ENCODE data around the gene TMPRSS11E.
A peak's percentile ranks its signal among the peaks of the same experiment; 100 is the strongest.
"Not testable (repeated sequence)": the region's sequence is repeated elsewhere in the genome, so short reads cannot be mapped to it uniquely, and the experiment has no call there.

Gene TMPRSS11E, protein sequence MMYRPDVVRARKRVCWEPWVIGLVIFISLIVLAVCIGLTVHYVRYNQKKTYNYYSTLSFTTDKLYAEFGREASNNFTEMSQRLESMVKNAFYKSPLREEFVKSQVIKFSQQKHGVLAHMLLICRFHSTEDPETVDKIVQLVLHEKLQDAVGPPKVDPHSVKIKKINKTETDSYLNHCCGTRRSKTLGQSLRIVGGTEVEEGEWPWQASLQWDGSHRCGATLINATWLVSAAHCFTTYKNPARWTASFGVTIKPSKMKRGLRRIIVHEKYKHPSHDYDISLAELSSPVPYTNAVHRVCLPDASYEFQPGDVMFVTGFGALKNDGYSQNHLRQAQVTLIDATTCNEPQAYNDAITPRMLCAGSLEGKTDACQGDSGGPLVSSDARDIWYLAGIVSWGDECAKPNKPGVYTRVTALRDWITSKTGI

DNA sequence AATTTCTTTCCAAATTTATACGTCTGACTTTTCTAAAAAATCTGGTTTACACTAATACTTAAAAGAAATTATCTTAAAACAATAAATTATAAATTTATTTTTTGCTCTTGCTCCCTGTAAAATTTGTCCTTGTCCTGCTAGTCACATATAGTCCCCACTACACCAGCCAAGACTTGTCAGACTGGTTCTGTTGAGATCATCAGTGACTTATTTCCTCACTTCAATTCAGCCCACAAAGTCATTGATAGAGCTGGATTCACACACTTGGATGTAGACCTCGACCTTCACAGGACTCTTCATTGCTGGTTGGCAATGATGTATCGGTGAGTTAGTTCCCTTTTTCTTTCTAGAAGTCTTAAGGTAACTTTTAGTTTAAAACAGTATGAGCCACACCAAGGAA lies at the start of gene TMPRSS11E:
TSS of gene TMPRSS11E (plus strand) at position 263 of the 400 bp plus-strand sequence. CDS start at position 313, 50 bp downstream.
- no peak for DNase-seq

- no peak for DNase-seq
Observed at GRCh38 chr4:68399306-68399705, 48.0 kb upstream of the TMPRSS11E start.

DNA sequence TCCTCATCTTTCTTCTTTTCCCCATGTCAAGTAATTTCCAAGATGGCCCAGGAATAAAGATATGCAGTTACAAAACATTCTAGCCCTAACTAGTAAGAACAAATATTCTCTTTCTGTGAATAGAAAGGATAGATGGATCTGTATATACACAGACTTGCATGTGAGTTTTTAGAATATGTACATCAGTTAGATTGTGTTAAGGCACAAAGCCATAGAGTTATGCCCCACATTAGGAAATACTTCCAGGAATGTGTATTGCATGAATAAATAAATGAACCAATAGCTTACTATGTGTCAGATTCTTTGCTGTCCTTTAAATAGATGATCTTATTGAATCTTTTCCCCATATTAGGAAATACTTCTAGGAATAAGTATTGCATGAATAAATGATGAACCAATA lies 46.0 kb upstream of the TMPRSS11E start:
- DNase-seq = no peak

DNA sequence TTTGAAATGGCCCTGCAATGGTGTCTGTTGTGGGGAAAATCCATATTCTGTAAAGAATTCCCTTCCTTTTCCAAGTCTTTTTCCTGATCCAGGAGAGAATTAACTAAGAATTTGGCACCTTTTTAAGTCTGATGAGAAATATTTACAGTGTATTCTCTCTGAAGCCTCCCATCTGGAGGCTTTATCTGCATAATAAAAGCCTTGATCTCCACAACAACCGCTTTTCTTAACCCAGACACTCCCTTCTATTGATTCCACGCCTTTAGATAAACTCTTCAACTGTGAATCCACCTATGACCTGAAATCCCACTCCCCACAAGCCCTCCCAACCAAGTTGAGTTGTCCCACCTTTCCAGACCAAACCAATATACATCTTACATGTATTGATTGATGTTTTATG lies 43.1 kb upstream of the TMPRSS11E start:
- DNase-seq = no peak

DNA sequence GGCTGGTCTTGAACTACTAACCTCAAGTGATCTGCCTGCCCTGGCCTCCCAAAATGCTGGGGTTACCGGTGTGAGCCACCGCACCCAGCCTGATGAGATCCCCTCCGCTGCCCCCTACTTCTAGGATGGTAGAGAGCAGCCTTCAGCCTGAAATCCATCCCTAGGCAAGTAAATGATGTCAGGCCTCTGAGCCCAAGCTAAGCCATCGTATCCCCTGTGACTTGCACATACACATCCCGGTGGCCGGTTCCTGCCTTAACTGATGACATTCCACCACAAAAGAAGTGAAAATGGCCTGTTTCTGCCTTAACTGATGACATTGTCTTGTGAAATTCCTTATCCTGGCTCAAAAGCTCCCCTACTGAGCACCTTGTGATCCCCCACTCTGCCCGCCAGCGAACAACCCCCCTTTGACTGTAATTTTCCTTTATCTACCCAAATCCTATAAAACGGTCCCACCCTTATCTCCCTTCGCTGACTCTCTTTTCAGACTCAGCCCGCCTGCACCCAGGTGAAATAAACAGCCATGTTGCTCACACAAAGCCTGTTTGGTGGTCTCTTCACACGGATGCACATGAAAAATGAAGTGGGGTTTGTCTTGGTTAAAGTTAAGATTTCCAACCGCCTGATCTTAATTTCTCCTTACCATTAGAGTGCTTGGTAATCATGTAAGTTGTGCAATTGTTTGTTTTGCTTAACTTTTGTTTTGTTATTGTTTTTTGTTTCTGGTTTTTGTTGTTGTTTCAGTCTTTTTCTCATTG lies 41.4 kb upstream of the TMPRSS11E start:
- DNase-seq = not testable (repeated sequence)

DNA sequence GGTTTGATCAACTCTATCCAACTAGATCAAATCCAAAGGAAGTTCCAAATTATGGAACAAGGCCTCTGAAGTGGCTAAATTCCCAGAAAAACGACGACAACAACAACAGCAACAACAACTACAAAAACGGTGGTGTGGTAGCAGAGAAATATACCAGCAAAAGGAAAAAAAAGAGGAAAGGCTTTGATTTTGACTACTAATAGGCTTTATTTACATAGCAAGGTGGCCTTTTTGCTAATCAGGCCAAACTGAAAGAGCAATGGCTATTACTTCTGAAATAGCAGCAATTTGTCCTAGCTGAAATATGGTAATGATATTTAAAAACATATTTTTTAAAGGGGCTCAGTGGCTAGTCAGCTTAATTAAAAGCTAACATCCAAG lies 40.8 kb upstream of the TMPRSS11E start:
- DNase-seq = no peak

GRCh38 chr4:68407015-68407867 lies 40.0 kb upstream of the TMPRSS11E start:
- DNase-seq = not testable (repeated sequence)

DNA sequence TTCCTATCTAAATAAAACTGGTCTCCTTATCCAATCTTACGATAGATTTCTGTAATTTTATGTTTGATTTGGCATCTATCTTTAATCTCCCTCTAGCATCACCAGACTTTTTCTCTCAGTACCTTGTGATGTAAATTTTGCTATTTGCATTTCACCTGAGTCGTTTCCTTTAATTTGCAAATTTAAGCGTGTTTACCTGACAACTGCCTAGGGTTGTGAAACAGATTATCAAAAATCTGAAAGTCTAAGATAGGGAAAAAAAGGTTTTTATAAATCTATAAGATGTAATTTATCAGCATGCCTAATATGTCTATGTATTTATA lies 39.4 kb upstream of the TMPRSS11E start:
- no peak for DNase-seq

- DNase-seq = no peak
Observed at GRCh38 chr4:68410149-68410548, 37.1 kb upstream of the TMPRSS11E start.

DNA sequence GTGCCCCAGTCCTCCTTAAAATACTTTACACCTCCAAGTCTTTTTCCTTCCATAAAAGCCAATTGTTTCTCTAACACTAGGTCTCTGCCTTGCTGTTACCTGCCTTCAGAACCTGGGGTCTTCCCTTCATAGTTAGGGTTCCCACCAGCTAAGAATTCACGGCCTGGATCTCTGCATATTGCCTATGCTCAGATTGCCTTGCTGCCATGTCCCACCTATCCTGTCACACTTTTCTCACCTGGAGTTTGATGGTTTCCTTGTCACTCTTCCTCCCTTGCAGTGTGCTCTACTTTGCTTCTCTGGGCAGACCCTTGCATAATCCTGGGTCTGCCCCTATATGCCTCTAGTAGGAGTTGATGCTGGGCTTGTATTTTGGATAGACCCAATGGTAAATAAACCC lies 36.6 kb upstream of the TMPRSS11E start:
- no peak for DNase-seq

GRCh38 chr4:68412031-68412430 lies 35.2 kb upstream of the TMPRSS11E start:
- not testable (repeated sequence) for DNase-seq

DNA sequence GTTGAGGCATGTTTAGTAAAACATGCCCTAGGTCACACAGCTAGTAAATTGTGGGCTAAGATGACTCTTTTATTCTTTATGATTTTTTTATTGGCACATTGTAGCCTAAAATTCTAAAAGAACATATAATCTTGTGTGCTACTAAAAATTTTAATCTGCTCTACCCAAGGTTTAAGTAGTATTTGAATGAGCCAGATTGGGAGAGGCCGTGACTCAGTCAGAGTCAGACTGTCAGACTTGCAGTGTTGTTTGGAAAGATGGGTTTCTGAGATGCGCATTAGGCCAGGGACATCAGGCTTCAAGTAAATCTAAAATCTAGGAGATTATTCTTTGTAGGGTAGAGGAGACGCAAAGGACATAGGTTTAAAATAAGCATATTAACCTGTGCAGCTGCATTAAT lies 30.7 kb upstream of the TMPRSS11E start:
- no peak for DNase-seq

DNA sequence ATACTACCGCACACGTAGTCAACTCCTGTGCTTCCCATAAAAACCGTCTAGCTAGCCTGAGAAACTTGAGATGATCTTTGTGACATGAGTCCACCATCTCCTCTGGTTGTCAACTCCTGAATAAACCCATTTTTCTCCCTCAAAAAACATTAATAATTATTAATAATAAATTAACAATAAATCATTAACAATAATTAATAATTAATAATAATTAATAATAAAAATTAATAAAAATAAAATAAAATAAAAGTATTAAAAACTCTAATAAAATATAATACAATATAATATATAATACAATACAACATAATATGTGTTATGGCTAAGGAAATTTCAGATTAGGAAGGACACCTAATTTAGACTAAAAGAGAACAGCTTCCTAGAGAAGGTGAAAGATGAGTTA lies 20.7 kb upstream of the TMPRSS11E start:
- no peak for DNase-seq

DNA sequence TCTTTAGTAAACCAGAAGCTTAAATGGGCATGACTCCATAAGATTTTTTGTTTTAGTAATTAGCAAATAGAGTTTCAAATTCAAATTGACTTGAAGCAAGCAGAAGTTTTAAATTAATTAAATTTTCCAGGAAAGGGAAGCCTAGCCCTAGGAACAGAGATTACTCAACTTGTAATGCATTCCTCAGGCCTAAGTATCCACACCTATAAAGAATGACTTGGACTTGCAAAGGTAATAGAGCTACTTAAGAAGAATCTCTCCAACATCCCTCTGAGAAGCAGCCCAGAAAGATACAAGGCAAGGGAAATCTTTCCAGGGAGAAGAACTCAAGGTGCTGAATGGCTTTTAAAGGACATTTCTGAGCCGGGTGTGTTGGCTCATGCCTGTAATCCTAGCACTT lies 16.9 kb upstream of the TMPRSS11E start:
- no peak for DNase-seq

DNA sequence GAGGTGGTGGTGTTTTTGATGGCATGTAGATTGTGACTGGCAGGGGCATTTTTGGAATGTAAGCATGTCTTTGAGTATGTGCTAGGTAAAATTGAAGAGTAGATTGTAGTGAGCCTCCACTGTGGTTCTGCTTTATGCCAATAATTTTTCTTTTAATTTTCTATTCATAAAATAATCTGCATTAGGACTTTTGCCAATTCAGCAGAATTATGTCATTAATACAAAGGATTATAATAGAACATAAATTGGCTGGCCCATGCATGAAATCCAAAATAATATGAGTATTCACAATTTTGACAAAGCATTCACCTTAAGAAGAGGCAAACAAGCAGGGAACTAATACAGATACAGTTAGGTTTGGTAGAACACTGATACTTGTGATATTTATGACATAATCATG lies 14.9 kb upstream of the TMPRSS11E start:
- no peak for DNase-seq

DNA sequence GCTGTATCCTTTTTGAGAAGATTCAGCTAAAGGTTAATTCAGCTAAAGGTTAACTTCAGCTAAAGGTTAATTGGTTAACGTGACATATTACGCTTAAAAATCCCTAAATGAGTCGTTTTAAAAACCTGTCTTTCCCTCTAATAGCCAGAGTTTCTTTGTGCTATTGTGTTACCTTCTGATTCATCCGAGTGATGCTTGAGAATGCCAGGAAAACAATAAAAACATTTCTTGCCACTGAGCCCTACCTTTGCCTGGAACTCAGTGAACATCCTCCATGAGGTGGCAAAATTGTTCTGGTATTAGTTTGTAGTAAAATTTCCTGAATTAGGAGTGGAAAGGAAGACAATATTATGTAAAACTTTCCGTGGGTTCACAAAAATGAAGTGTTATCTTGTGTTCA lies 13.7 kb upstream of the TMPRSS11E start:
- no peak for DNase-seq

GRCh38 chr4:68434277-68434676 lies 13.0 kb upstream of the TMPRSS11E start:
- no peak for DNase-seq

DNA sequence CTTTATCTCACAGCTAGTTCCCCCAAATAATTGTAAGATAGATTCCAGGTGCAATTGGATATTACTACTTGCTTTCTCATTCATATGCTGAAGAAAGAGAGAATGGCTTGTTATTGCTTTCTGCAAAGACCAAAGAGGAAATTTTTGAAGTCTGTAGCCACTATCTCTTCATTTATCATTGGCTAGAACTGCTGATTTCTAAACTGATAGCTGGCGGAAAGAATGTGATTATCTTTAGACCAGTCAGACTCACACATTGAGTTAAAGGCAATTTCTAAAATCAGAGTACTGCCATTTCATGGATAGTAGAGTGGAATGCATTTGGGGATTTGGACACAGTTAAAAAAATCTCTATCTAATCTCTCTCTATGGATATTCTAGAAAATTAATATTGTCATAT lies 12.4 kb upstream of the TMPRSS11E start:
- DNase-seq = no peak

DNA sequence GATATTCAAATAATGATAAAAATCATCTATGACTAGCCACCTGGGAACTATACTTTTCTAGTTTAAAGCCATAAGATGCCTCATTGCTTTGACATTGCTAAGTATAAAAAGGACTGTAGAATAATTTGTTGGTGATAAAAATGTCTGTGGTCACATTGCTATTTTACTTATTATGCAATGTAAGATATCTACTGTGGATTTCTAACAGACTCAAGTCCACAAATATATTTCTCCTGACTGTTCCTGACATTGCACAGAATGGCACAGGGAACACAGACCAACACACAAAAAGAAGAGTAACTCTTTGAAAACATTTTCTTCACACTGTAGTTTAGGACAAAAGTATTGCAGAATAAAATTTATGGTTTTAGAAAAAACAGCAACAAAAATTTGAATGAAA lies 2.2 kb upstream of the TMPRSS11E start:
- DNase-seq = no peak

GRCh38 chr4:68451246-68452211 lies 4.3 kb downstream of the TMPRSS11E start:
- DNase-seq = peak; percentile 8

- no peak for DNase-seq
Observed at GRCh38 chr4:68460085-68460484, 12.8 kb downstream of the TMPRSS11E start.

DNA sequence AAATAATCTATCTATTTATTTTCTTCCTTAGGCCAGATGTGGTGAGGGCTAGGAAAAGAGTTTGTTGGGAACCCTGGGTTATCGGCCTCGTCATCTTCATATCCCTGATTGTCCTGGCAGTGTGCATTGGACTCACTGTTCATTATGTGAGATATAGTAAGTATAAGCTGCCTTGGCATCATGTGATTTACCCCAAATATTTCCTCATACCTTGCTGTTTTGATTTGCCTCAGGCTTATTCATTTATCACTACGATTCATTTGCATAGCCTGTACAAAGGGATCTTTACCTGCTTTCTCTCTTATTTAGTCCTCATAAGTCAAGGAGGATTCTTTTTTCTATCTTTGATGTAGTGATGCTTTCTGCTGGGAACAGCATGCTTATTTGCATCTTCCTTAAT lies 14.5 kb downstream of the TMPRSS11E start:
- DNase-seq = no peak

Data from CD4-positive, alpha-beta T cell treated with Interleukin-4 for 4 hours (primary cell).